Muscle layer of colon (tissue), 2 donors: Measurements from ENCODE around the gene ASIC2.

Experiments used
- H3K27ac ChIP-seq: one replicate; pipeline ENCODE4 v1.7.0; 2013; ENCODE audit warnings: low read depth, mild to moderate bottlenecking, low read length, moderate library complexity
- H3K27me3 ChIP-seq, 2 donors: one replicate each; pipeline ENCODE4 v1.7.0; 2013; ENCODE audit warnings: low read length in 2 of 2, mild to moderate bottlenecking in 2 of 2; ENCODE audit not compliant: insufficient read depth in 2 of 2, control insufficient read depth in 1 of 2
- H3K36me3 ChIP-seq: one replicate; pipeline ENCODE4 v1.7.0; 2013; ENCODE audit warnings: mild to moderate bottlenecking, low read length; ENCODE audit not compliant: insufficient read depth
- H3K4me1 ChIP-seq: one replicate; pipeline ENCODE4 v1.7.0; 2013; ENCODE audit warnings: mild to moderate bottlenecking, low read length; ENCODE audit not compliant: insufficient read depth
- H3K4me3 ChIP-seq, 2 donors: one replicate each; pipeline ENCODE4 v1.7.0; 2013; ENCODE audit warnings: low read length in 2 of 2, low read depth in 1 of 2, mild to moderate bottlenecking in 1 of 2, moderate library complexity in 1 of 2
- H3K9ac ChIP-seq: one replicate; pipeline ENCODE4 v1.7.0; 2013; ENCODE audit warnings: low read length
- H3K9me3 ChIP-seq: one replicate; pipeline ENCODE4 v1.7.0; 2013; ENCODE audit warnings: mild to moderate bottlenecking, low read length
- donor health status: abdominal sarcoma.
- donor health status: Adenocarcinoma of cecum.

ASIC2 gene

GRCh38 chr17:33033176-33033575 is 259.9 kb downstream of the ASIC2 start:
- no peak overlapping the region for H3K9ac ChIP-seq
- H3K27ac ChIP-seq = no peak overlapping the region
- no peak overlapping the region for H3K4me3 ChIP-seq
- no peaks in the 10 kb centered on the region for H3K36me3 ChIP-seq
- no peaks in the 10 kb centered on the region for H3K9me3 ChIP-seq
- H3K4me1 ChIP-seq = no peaks in the 10 kb centered on the region
- H3K27me3 ChIP-seq = peaks cover 0 to 4% of the 10 kb centered on the region in 2 donors

DNA sequence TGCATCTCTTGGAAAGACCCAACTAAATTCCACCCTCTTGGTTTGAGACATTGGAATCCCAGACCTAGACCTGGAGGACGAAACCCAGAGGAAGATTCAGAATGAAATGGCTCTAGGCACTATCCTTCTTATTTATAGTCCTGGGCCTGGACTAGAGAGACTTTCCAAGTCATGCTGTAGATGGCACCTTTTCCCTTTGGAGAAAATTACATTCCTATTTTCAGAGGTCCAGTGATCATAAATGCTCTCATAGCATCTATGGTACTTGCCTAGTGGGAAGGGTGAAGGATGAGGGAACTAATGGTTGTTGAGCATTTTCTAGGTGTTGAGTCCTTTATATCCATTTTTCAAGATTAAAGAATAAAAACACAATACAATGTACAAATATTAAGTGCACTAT is 264.3 kb downstream of the ASIC2 start:
- Histone ChIP-seq H3K9me3 (no peaks in the 10 kb centered on the region), H3K4me1 (no peaks in the 10 kb centered on the region), H3K27me3 (no peaks in the 10 kb centered on the region), H3K36me3 (no peaks in the 10 kb centered on the region), H3K27ac (no peak overlapping the region), H3K4me3 (no peak overlapping the region), H3K9ac (no peak overlapping the region)

DNA sequence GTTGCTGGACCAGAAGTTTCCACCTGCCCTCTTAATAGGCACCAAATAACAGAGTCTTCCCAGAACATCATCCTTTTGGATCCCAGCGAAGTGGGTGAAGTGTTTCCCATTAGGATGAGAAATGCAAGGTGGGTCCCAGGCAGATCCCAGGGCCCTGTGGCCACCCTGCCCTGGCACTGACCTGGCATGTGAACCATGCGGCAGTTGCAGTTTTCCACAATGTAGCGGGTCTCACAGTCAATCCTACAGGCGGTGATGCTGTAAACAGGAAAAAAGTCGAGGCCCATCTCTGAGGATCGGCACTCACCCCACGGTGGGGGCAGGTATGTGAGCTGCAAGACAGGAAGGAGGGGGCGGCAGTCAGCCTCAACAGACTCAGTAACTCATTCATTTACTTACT is 265.0 kb downstream of the ASIC2 start:
- no peaks in the 10 kb centered on the region for H3K36me3 ChIP-seq
- no peak overlapping the region for H3K9ac ChIP-seq
- no peaks in the 10 kb centered on the region for H3K9me3 ChIP-seq

DNA sequence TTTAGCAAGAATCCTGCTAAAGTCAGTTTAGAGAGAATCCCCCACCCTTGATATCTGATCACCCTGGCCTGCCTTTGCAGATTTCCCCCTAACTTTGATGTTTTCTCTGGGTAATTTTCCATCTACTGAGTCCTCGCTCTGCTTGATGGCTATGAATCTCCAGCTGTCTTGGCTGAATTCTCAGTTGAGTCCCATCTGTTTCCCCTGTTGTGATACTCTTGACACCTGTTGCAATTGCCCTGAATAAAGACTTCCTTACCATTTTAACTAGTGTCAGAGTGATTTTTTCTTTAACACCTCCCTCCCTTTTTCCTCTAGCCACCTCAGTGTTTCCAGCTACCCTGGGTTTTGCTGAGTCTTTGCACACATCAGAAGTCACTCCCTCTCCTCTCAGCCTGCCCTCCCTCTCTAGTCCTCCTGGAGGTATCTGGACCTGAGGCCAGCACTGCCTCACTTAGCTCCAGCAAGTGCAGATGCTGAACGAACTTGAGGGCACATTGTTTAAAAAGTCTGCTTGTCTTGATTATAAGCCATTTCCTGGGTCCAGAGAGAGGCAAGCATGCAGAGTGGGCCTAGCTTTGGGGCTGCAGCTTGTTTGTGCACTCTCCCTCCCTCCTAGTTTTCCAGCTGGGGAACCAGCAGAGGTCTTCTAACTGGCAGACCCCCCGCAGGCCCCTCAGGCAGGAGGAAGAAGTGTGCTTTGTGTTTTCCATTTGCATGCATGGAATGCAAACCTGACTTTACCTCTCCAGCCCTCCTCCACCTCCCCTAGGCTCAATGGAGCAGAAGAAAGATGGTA is 268.2 kb downstream of the ASIC2 start:
- no peaks in the 10 kb centered on the region for H3K4me1 ChIP-seq
- H3K27ac ChIP-seq = no peak overlapping the region
- H3K27me3 ChIP-seq = no peaks in the 10 kb centered on the region
- H3K36me3 ChIP-seq = no peaks in the 10 kb centered on the region
- H3K9ac ChIP-seq = no peak overlapping the region
- H3K9me3 ChIP-seq = no peaks in the 10 kb centered on the region
- H3K4me3 ChIP-seq = no peak overlapping the region

More for the DNA sequence above, 265.0 kb downstream of the ASIC2 start:
- no peaks in the 10 kb centered on the region for H3K4me1 ChIP-seq
- H3K27me3 ChIP-seq = no peaks in the 10 kb centered on the region
- no peak overlapping the region for H3K4me3 ChIP-seq
- H3K27ac ChIP-seq = no peak overlapping the region

DNA sequence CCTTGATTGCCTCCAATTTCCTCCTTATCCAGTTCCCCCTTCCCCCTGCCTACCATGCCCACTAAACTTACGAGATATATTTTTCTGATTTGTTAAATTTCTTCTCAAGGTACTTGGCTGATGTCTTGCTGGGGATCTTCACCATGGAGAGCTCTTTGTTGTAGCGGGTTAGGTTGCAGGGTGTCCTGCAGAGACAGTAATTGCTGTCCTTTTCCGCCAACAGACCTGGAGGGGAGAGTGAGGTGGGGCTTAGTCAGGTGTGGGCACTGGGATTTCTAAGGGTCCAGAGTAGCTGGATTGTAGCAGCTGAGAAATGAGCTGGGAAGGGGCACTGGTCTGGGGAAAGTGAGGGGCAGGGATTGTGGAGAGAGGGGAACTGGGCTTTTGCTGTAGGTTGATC is 269.3 kb downstream of the ASIC2 start:
- H3K36me3 ChIP-seq = no peaks in the 10 kb centered on the region
- H3K4me3 ChIP-seq = no peak overlapping the region
- H3K9me3 ChIP-seq = no peaks in the 10 kb centered on the region
- no peaks in the 10 kb centered on the region for H3K4me1 ChIP-seq
- H3K27me3 ChIP-seq = no peaks in the 10 kb centered on the region
- no peak overlapping the region for H3K27ac ChIP-seq
- H3K9ac ChIP-seq = no peak overlapping the region

DNA sequence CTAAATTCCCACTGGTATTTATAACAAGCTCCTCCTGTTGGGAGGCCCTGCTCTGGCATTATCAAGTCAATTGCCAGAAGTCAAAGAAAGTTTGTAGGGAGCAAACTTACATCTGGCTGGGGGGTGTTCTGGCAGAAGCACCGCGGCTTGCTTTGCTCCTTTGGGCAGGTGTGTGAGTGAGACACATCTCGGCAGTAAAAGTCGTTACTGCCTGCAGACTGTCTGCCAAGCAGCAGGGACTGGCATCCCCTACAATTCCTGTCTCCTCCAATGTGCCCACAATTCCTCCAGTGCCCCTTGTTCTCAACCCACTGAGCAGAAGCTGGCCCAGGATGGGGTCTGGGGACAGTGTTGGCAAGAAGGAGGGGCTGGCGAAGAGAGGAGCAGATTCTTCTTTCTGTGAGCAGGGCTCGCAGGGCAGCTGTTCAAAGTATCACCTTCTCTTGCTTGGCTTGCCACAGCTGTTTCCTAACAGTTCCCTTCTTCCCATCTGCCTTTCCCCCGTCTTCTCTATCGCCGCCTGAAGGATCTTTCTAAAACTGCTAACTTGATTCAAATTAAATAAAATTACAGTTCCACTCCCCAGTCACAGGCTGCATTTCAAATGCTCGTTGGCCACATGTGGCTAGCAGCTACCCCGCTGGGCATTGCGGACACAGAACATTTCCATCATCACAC is 271.2 kb downstream of the ASIC2 start:
- Histone ChIP-seq H3K9ac (no peak overlapping the region), H3K27me3 (no peaks in the 10 kb centered on the region), H3K4me1 (no peaks in the 10 kb centered on the region), H3K9me3 (no peaks in the 10 kb centered on the region), H3K27ac (no peak overlapping the region), H3K4me3 (no peak overlapping the region), H3K36me3 (no peaks in the 10 kb centered on the region)

DNA sequence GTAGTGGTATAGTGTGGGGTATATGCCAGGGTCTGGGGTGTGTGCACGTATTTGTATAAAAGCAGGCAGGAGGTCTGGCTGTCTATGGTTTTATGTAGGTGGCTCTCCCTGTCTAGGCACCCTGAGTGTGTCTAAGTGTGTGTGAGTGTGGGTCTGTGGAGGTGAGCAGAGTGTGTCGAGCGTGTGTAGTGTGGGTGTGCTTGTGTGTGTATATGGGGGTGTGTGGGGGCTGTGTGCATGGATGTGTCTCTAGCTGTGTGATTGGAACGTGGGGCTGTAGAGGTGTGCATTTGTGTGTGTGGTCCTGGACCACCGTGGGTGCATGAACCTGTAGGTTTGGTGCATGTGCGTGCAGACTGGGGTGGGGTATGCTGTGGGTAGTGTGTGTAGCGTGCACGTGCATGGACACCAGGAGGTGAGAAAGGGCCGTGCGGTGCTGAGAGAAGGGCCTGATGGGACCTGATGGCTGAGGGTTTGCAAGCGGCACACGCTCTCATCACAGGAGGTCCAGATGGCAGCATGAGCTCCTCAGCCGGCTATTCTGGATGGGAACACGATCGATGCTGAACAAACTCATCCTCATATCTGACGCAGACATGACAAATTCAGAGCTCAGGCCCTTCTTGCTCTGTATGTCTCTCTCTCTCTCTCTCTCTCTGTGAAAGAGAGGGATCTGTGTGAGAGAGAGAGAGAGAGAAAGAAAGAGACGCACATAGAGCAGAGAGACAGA is 273.8 kb downstream of the ASIC2 start:
- Histone ChIP-seq H3K4me1 (no peaks in the 10 kb centered on the region), H3K4me3 (no peak overlapping the region), H3K9ac (no peak overlapping the region), H3K36me3 (no peaks in the 10 kb centered on the region), H3K9me3 (no peaks in the 10 kb centered on the region), H3K27ac (no peak overlapping the region), H3K27me3 (no peaks in the 10 kb centered on the region)

DNA sequence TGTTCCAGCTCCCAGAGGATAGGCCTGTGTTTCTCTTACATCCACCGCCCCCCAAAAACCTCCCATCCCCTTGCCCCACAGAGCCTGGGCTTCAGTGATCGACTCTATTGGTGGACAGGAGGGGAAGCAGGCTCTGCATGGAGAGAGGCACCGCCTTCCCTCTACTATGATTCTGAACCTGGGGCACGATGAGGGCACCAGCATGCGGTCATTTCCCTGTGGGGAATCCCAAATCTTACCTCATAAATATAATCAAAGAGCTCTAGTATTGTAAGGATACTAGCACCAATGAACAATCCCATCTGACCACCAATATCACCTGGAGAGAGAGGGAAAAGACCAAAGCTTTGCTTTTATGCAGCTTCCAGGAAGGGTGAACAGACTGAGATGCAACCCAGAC is 275.7 kb downstream of the ASIC2 start:
- no peak overlapping the region for H3K4me3 ChIP-seq
- no peak overlapping the region for H3K27ac ChIP-seq
- H3K9ac ChIP-seq = no peak overlapping the region
- H3K9me3 ChIP-seq = no peaks in the 10 kb centered on the region
- no peaks in the 10 kb centered on the region for H3K27me3 ChIP-seq
- H3K36me3 ChIP-seq = no peaks in the 10 kb centered on the region
- H3K4me1 ChIP-seq = no peaks in the 10 kb centered on the region

DNA sequence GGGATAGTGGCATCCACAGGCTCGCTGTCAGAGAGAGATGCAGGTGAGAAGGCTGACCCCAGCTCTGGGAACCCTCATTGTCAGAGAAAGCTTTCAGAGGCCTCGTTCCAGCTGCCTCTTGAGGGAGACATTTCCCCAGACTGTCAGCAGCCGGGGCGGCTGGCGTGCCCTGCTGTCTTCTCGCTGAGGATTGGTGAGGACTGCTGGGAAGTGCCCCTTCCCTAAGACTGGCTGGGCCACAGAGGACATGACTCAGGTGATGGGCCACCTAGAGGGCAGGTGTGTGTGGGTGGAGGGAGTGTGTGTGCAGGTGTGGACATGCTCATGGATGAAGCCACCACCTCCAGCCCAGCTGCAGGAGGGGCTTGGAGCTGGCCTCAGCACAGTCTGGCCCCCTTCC is 276.2 kb downstream of the ASIC2 start:
- Histone ChIP-seq H3K9me3 (no peaks in the 10 kb centered on the region), H3K27me3 (no peaks in the 10 kb centered on the region), H3K9ac (no peak overlapping the region), H3K4me1 (no peaks in the 10 kb centered on the region), H3K4me3 (no peak overlapping the region), H3K27ac (no peak overlapping the region), H3K36me3 (no peaks in the 10 kb centered on the region)

- Histone ChIP-seq H3K27me3 (no peaks in the 10 kb centered on the region), H3K4me1 (no peaks in the 10 kb centered on the region), H3K9ac (no peak overlapping the region), H3K36me3 (no peaks in the 10 kb centered on the region), H3K27ac (no peak overlapping the region), H3K9me3 (no peaks in the 10 kb centered on the region), H3K4me3 (no peak overlapping the region)
These were observed 277.3 kb downstream of the ASIC2 start for GRCh38 chr17:33015716-33016346.

DNA sequence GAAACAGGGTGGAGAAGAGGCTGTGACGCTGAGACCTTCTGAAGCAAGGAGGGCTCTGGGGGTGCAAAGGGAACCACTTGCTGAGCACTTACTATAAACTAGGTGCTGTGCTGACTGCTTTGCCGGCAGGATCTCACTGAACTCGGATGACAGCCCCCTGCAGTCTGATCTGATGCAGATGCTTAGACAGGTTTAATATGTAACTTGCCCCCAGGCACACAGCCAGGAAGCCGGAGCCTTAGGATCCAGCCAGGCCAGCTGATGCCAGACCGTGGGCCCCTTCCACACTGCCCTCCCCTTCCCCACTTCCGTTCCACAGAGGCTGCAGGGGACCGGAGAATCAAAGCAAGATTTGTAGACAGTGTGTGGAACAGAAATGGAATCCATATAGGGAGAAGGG is 278.3 kb downstream of the ASIC2 start:
- H3K27ac ChIP-seq = no peak overlapping the region
- H3K36me3 ChIP-seq = no peaks in the 10 kb centered on the region
- no peak overlapping the region for H3K9ac ChIP-seq
- H3K4me1 ChIP-seq = no peaks in the 10 kb centered on the region
- no peaks in the 10 kb centered on the region for H3K9me3 ChIP-seq
- no peaks in the 10 kb centered on the region for H3K27me3 ChIP-seq
- H3K4me3 ChIP-seq = no peak overlapping the region
